GM12878 (cell line): Measurements from ENCODE around the gene CWC25. TPM values are rescaled to one million over a fixed set of nuclear protein-coding genes. Genes with fewer than 3 reads are reported as not detected.

Experiments used
- BCL11A ChIP-seq: IDR thresholded peaks from 2 replicates; pipeline ENCODE4 v1.6.1; 2011; ENCODE audit warnings: low read depth, low read length
- CHD1 ChIP-seq: IDR thresholded peaks from 2 replicates; pipeline ENCODE4 v1.6.1; 2012; ENCODE audit warnings: low read depth, low read length, improper control_type of control experiment
- EP300 ChIP-seq, 2 experiments: fragments of 150-350 bp in 1 of 2; IDR thresholded peaks; 2 replicates each; pipeline ENCODE4 v1.6.1; 2011 to 2012; ENCODE audit warnings: low read depth in 2 of 2, low read length in 2 of 2, borderline replicate concordance in 1 of 2, improper control_type of control experiment in 1 of 2, inconsistent platforms in 1 of 2; ENCODE audit not compliant: control insufficient read depth in 1 of 2
- FOXK2 ChIP-seq: fragments of 450-650 bp; IDR thresholded peaks from 2 replicates; pipeline ENCODE4 v1.6.1; 2017; ENCODE audit warnings: mild to moderate bottlenecking, moderate library complexity
- IRF4 ChIP-seq: IDR thresholded peaks from 2 replicates; pipeline ENCODE4 v1.6.1; 2011; ENCODE audit warnings: low read depth, low read length
- LARP7 ChIP-seq: fragments of 450-650 bp; IDR thresholded peaks from 2 replicates; pipeline ENCODE4 v1.6.1; 2017; ENCODE audit warnings: mild to moderate bottlenecking
- MYB ChIP-seq: fragments of 150-350 bp; IDR thresholded peaks from 2 replicates; pipeline ENCODE4 v1.6.1; 2014; ENCODE audit warnings: mild to moderate bottlenecking, low read depth, low read length, borderline replicate concordance
- NR2F1 ChIP-seq: fragments of 450-650 bp; conservative IDR thresholded peaks from 2 replicates; pipeline ENCODE4 v1.6.1; 2017; ENCODE audit warnings: mild to moderate bottlenecking
- POLR2AphosphoS2 ChIP-seq: IDR thresholded peaks from 2 replicates; pipeline ENCODE4 v1.6.1; 2011; ENCODE audit warnings: low read depth, mild to moderate bottlenecking, low read length, improper control_type of control experiment, moderate library complexity
- RAD21 ChIP-seq: IDR thresholded peaks from 2 replicates; pipeline ENCODE4 v1.6.1; 2011; ENCODE audit warnings: mild to moderate bottlenecking, low read depth, low read length, moderate library complexity; ENCODE audit not compliant: insufficient read depth
- RELA ChIP-seq: fragments of 450-650 bp; IDR thresholded peaks from 2 replicates; pipeline ENCODE4 v1.8.0; 2014; ENCODE audit warnings: borderline replicate concordance; ENCODE audit not compliant: partially characterized antibody
- RFX5 ChIP-seq: IDR thresholded peaks from 2 replicates; pipeline ENCODE4 v1.6.1; 2011; ENCODE audit warnings: low read depth, low read length, improper control_type of control experiment
- SIX5 ChIP-seq: IDR thresholded peaks from 2 replicates; pipeline ENCODE4 v1.6.1; 2011; ENCODE audit warnings: mild to moderate bottlenecking, low read depth, low read length, moderate library complexity; ENCODE audit not compliant: severe bottlenecking
- SP1 ChIP-seq: IDR thresholded peaks from one replicate; pipeline ENCODE4 v1.6.1; 2011; ENCODE audit warnings: low read depth, low read length
- STAT1 ChIP-seq: fragments of 450-650 bp; conservative IDR thresholded peaks from 2 replicates; pipeline ENCODE4 v1.6.1; 2014; ENCODE audit warnings: antibody characterized with exemption, mild to moderate bottlenecking
- TAF1 ChIP-seq: IDR thresholded peaks from 2 replicates; pipeline ENCODE4 v1.6.1; 2011; ENCODE audit warnings: mild to moderate bottlenecking, low read depth, low read length, borderline replicate concordance
- TCF7 ChIP-seq: IDR thresholded peaks from 2 replicates; pipeline ENCODE4 v1.6.1; 2014; ENCODE audit warnings: antibody characterized with exemption, borderline replicate concordance
- YY1 ChIP-seq: IDR thresholded peaks from 2 replicates; pipeline ENCODE4 v1.6.1; 2011; ENCODE audit warnings: low read depth, mild to moderate bottlenecking, low read length
- polyA plus RNA-seq, 11 experiments: library from polyadenylated mRNA; depleted of rRNA in 4 of 11; unstranded in 6 of 11; stranded (reverse) in 5 of 11; fragments of >200 nt; fragmentation: Nextera tagmentation in 4 of 11; fragmentation: Illumina TruSeq in 1 of 11; extraction: Ambion mirVana in 4 of 11; extraction: Trizol in 1 of 11; gene quantifications; 1 replicate in 1 of 11; 2 replicates in 10 of 11; pipeline versions ENCODE4 v1.2.1 to v1.2.3, GENCODE V29; 2011 to 2016; ENCODE audit warnings: inconsistent platforms in 2 of 11, missing spikeins in 2 of 11, low read depth in 1 of 11
- total RNA-seq, 4 experiments: library from RNA; depleted of rRNA in 3 of 4; stranded (reverse); fragments of >200 nt in 3 of 4; fragmentation: Illumina TruSeq in 1 of 4; extraction: Trizol in 1 of 4; gene quantifications; 2 replicates each; pipeline versions ENCODE4 v1.2.1 to v1.2.3, GENCODE V29; 2013 to 2021
- TF ChIP-seq, protein P1 (sequence below): fragments of 450-650 bp; IDR thresholded peaks from 2 replicates; pipeline ENCODE4 v1.6.1; 2017; ENCODE audit warnings: mild to moderate bottlenecking, moderate library complexity
- TF ChIP-seq, protein P2 (sequence below): fragments of 450-650 bp; IDR thresholded peaks from 2 replicates; pipeline ENCODE4 v1.6.1; 2017; ENCODE audit warnings: mild to moderate bottlenecking, low read depth, inconsistent platforms; ENCODE audit not compliant: poor library complexity, severe bottlenecking
- TF ChIP-seq, protein P3 (sequence below): fragments of 450-650 bp; IDR thresholded peaks from 2 replicates; pipeline ENCODE4 v1.6.1; 2017; ENCODE audit warnings: mild to moderate bottlenecking

Gene CWC25
- total and polyA plus RNA-seq, 10 of the 15 experiments (the other 5 are each of a cell fraction or from before 2014, with no cell fraction given) = 14.7 to 29.7 (median 22.9) TPM

DNA sequence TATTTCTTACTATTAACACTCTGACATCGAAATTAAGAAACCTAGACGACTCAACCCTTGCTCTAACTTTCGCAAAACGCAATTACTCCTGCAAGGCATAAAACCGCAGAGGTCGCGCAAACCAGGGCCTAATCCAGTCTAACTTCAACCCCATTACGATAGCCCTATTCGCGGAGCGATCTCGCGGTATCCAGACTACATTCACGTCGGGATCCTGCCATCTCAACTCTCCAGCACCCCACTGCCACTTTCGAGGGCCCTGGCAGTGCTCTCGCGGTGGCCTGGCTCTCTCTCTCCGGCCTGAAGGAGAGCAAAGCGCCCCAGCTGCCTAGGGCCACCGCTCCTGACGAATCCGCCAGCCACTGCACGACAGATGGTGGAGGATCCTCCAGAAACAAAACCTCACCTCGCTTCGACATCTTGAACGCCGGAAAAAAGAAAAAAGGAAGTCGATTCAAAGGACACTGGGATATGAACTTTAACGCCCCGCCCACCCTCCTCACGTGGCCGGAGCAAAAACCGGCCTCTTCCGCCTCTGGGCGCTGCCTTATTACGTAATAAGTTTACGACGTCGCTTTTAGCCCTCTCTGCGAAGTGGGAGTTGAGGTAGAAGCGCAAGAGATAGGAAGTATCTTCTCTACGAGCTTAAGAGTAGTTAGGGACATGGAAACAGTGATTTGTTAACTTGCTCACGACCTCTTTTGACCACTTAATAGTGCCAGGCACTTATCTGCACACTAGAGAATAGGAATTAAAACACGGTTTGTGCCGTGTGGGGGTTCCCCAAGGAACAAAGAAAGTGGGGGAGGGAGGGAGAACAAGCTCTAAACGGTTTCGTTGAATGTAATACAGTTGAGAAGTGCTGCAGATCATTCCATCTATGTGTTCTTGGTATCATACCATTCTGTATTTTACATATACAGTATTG lies 28.4 kb upstream of the CWC25 start, which contains the start of gene RPL23 (continued):
- TF ChIP-seq BCL11A = no peak
- TF ChIP-seq SP1 = peak; percentile 74
- TF ChIP-seq, protein P1, sequence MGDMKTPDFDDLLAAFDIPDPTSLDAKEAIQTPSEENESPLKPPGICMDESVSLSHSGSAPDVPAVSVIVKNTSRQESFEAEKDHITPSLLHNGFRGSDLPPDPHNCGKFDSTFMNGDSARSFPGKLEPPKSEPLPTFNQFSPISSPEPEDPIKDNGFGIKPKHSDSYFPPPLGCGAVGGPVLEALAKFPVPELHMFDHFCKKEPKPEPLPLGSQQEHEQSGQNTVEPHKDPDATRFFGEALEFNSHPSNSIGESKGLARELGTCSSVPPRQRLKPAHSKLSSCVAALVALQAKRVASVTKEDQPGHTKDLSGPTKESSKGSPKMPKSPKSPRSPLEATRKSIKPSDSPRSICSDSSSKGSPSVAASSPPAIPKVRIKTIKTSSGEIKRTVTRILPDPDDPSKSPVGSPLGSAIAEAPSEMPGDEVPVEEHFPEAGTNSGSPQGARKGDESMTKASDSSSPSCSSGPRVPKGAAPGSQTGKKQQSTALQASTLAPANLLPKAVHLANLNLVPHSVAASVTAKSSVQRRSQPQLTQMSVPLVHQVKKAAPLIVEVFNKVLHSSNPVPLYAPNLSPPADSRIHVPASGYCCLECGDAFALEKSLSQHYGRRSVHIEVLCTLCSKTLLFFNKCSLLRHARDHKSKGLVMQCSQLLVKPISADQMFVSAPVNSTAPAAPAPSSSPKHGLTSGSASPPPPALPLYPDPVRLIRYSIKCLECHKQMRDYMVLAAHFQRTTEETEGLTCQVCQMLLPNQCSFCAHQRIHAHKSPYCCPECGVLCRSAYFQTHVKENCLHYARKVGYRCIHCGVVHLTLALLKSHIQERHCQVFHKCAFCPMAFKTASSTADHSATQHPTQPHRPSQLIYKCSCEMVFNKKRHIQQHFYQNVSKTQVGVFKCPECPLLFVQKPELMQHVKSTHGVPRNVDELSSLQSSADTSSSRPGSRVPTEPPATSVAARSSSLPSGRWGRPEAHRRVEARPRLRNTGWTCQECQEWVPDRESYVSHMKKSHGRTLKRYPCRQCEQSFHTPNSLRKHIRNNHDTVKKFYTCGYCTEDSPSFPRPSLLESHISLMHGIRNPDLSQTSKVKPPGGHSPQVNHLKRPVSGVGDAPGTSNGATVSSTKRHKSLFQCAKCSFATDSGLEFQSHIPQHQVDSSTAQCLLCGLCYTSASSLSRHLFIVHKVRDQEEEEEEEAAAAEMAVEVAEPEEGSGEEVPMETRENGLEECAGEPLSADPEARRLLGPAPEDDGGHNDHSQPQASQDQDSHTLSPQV = no peak
- TF ChIP-seq MYB = peak; percentile 21; the same call in 1 of the 2 replicates
- TF ChIP-seq POLR2AphosphoS2 = peak; percentile 98
- TF ChIP-seq YY1 = peak; percentile 89
- TF ChIP-seq TCF7 = peak; percentile 69
- TF ChIP-seq LARP7 = no peak; the same call in 1 of the 2 replicates
- peak; percentile 80; the same call in 1 of the 2 replicates for TF ChIP-seq CHD1
- peak; percentile 84 for TF ChIP-seq RELA
- TF ChIP-seq IRF4 = peak; percentile 64
- TF ChIP-seq STAT1 = peak; percentile 50; the same call in 1 of the 2 replicates
- no peak for TF ChIP-seq RFX5
- peak; percentile 98 for TF ChIP-seq TAF1
- peak in 1 of 2 experiments; percentile 51; a peak in 1 of 4 replicates for TF ChIP-seq EP300 (IDR thresholded peaks at IDR 0.05; ENCODE audit: borderline replicate concordance in 1 of 2, control insufficient read depth in 1 of 2, low read depth in 2 of 2, low read length in 2 of 2)
- peak; percentile 51 for TF ChIP-seq SIX5
- no peak for TF ChIP-seq RAD21
- TF ChIP-seq, protein P2, sequence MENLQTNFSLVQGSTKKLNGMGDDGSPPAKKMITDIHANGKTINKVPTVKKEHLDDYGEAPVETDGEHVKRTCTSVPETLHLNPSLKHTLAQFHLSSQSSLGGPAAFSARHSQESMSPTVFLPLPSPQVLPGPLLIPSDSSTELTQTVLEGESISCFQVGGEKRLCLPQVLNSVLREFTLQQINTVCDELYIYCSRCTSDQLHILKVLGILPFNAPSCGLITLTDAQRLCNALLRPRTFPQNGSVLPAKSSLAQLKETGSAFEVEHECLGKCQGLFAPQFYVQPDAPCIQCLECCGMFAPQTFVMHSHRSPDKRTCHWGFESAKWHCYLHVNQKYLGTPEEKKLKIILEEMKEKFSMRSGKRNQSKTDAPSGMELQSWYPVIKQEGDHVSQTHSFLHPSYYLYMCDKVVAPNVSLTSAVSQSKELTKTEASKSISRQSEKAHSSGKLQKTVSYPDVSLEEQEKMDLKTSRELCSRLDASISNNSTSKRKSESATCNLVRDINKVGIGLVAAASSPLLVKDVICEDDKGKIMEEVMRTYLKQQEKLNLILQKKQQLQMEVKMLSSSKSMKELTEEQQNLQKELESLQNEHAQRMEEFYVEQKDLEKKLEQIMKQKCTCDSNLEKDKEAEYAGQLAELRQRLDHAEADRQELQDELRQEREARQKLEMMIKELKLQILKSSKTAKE = peak; percentile 86
- TF ChIP-seq NR2F1 = peak; percentile 48; the same call in 1 of the 2 replicates
- peak; percentile 31; the same call in 1 of the 2 replicates for TF ChIP-seq FOXK2
- TF ChIP-seq, protein P3, sequence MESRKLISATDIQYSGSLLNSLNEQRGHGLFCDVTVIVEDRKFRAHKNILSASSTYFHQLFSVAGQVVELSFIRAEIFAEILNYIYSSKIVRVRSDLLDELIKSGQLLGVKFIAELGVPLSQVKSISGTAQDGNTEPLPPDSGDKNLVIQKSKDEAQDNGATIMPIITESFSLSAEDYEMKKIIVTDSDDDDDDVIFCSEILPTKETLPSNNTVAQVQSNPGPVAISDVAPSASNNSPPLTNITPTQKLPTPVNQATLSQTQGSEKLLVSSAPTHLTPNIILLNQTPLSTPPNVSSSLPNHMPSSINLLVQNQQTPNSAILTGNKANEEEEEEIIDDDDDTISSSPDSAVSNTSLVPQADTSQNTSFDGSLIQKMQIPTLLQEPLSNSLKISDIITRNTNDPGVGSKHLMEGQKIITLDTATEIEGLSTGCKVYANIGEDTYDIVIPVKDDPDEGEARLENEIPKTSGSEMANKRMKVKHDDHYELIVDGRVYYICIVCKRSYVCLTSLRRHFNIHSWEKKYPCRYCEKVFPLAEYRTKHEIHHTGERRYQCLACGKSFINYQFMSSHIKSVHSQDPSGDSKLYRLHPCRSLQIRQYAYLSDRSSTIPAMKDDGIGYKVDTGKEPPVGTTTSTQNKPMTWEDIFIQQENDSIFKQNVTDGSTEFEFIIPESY = no peak
